Osteoblast (primary cell): Measurements from ENCODE around the gene JAG2. TPM values are rescaled to one million over a fixed set of nuclear protein-coding genes. Genes with fewer than 3 reads are reported as not detected.

Experiments
- DNase-seq: peaks from one replicate; pipeline ENCODE4 v3.0.0; 2011; ENCODE audit warnings: low spot score, mixed read lengths; ENCODE audit not compliant: insufficient read length; ENCODE audit errors: missing footprints
- H2AFZ ChIP-seq: 2 replicates; pipeline ENCODE4 v1.6.0; 2011; ENCODE audit warnings: mild to moderate bottlenecking, low read length
- H3K27ac ChIP-seq: 2 replicates; pipeline ENCODE4 v1.5.1; 2011; ENCODE audit warnings: mild to moderate bottlenecking, low read depth, low read length, moderate library complexity
- H3K27me3 ChIP-seq: 2 replicates; pipeline ENCODE4 v1.6.0; 2012; ENCODE audit warnings: mild to moderate bottlenecking, control low read depth, inconsistent platforms, low read length, moderate library complexity; ENCODE audit not compliant: insufficient read depth
- H3K36me3 ChIP-seq: 2 replicates; pipeline ENCODE4 v1.5.1; 2011; ENCODE audit warnings: mild to moderate bottlenecking, low read length, control low read depth, moderate library complexity; ENCODE audit not compliant: insufficient read depth
- H3K4me1 ChIP-seq: 2 replicates; pipeline ENCODE4 v1.5.1; 2011; ENCODE audit warnings: mild to moderate bottlenecking, low read length, control low read depth, moderate library complexity; ENCODE audit not compliant: insufficient read depth
- H3K4me2 ChIP-seq: 2 replicates; pipeline ENCODE4 v1.6.0; 2011; ENCODE audit warnings: mild to moderate bottlenecking, low read length; ENCODE audit not compliant: insufficient read depth
- H3K4me3 ChIP-seq: fragments of 200-600 bp; sonication (generic); 3 replicates; pipeline ENCODE4 v1.5.1; 2012; ENCODE audit warnings: mild to moderate bottlenecking, low read length, inconsistent platforms; ENCODE audit not compliant: insufficient read depth
- H3K79me2 ChIP-seq: 2 replicates; pipeline ENCODE4 v1.6.0; 2012; ENCODE audit warnings: mild to moderate bottlenecking, low read length, control low read depth, inconsistent platforms; ENCODE audit not compliant: insufficient read depth
- H3K9me3 ChIP-seq: 2 replicates; pipeline ENCODE4 v1.5.1; 2011; ENCODE audit warnings: low read depth, low read length, control low read depth
- H4K20me1 ChIP-seq: 2 replicates; pipeline ENCODE4 v1.6.0; 2012; ENCODE audit warnings: mild to moderate bottlenecking, low read length, control low read depth; ENCODE audit not compliant: insufficient read depth
- CTCF ChIP-seq: IDR thresholded peaks from 2 replicates; pipeline ENCODE4 v1.5.1; 2011; ENCODE audit warnings: mild to moderate bottlenecking, low read depth, low read length, moderate library complexity; ENCODE audit errors: extremely low read depth
- total RNA-seq: library from RNA; depleted of rRNA; stranded (reverse); fragments of >200 nt; gene quantifications from 2 replicates; pipeline ENCODE4 v1.2.3, GENCODE V29; 2012

The JAG2 gene
- total RNA-seq, 1 donor, result 3.3 TPM

GRCh38 chr14:105126981-105127329 is 41.6 kb downstream of the JAG2 start:
- H2AFZ ChIP-seq, result no peak overlapping the region
- no peak for DNase-seq
- H3K4me3 ChIP-seq, result no peak overlapping the region
- no peaks in the 10 kb centered on the region for H3K4me1 ChIP-seq
- no peaks in the 10 kb centered on the region for H3K36me3 ChIP-seq
- no peaks in the 10 kb centered on the region for H3K79me2 ChIP-seq
- H3K27me3 ChIP-seq, result peaks cover 35% of the 10 kb centered on the region
- no peaks in the 10 kb centered on the region for H4K20me1 ChIP-seq
- no peak overlapping the region for H3K27ac ChIP-seq
- no peak for TF ChIP-seq CTCF
- no peaks in the 10 kb centered on the region for H3K9me3 ChIP-seq
- H3K4me2 ChIP-seq, result no peak overlapping the region

- peak; percentile 55 for DNase-seq
- Histone ChIP-seq H3K9me3 (no peaks in the 10 kb centered on the region), H3K4me2 (no peak overlapping the region), H4K20me1 (no peaks in the 10 kb centered on the region), H3K27me3 (peaks cover 39% of the 10 kb centered on the region), H3K36me3 (no peaks in the 10 kb centered on the region), H3K79me2 (no peaks in the 10 kb centered on the region), H3K4me3 (no peak overlapping the region), H3K27ac (no peak overlapping the region), H2AFZ (no peak overlapping the region), H3K4me1 (no peaks in the 10 kb centered on the region)
- no peak for TF ChIP-seq CTCF
Measured at GRCh38 chr14:105126126-105126980, 42.2 kb downstream of the JAG2 start.

- Histone ChIP-seq H3K4me3 (no peak overlapping the region), H3K27me3 (peaks cover 48% of the 10 kb centered on the region), H3K36me3 (no peaks in the 10 kb centered on the region), H2AFZ (no peak overlapping the region), H3K4me2 (peak overlapping the region; percentile 38), H3K4me1 (no peaks in the 10 kb centered on the region), H3K27ac (no peak overlapping the region), H4K20me1 (no peaks in the 10 kb centered on the region), H3K9me3 (no peaks in the 10 kb centered on the region), H3K79me2 (no peaks in the 10 kb centered on the region)
- DNase-seq, result no peak
- TF ChIP-seq CTCF, result no peak
Measured at GRCh38 chr14:105124823-105125222, 43.8 kb downstream of the JAG2 start.

- H3K4me1 ChIP-seq, result no peaks in the 10 kb centered on the region
- peaks cover 49% of the 10 kb centered on the region for H3K27me3 ChIP-seq
- no peak overlapping the region for H3K27ac ChIP-seq
- no peak overlapping the region for H2AFZ ChIP-seq
- no peaks in the 10 kb centered on the region for H3K36me3 ChIP-seq
- no peaks in the 10 kb centered on the region for H3K79me2 ChIP-seq
- H4K20me1 ChIP-seq, result no peaks in the 10 kb centered on the region
- DNase-seq, result no peak
- H3K4me2 ChIP-seq, result peak overlapping the region; percentile 38
- TF ChIP-seq CTCF, result no peak
- H3K4me3 ChIP-seq, result no peak overlapping the region
- H3K9me3 ChIP-seq, result no peaks in the 10 kb centered on the region
Measured at GRCh38 chr14:105123981-105124765, 44.4 kb downstream of the JAG2 start.
